GM23338 (cell line): ENCODE results near the gene TTL.

Experiments
- CREB1 ChIP-seq: fragments of 250-450 bp; sonication (Bioruptor Pico); IDR thresholded peaks from 2 replicates; pipeline ENCODE4 v1.5.0; 2020; ENCODE audit warnings: low read depth, mild to moderate bottlenecking, moderate library complexity
- CTCF ChIP-seq, 2 experiments: fragments of 200-600 bp in 1 of 2; sonication (generic) in 1 of 2; conservative IDR thresholded peaks; 2 replicates each; pipeline versions ENCODE4 v1.5.1 to v1.6.1; 2016 to 2017; ENCODE audit warnings: antibody characterized with exemption in 2 of 2, low read depth in 2 of 2, mild to moderate bottlenecking in 2 of 2, moderate library complexity in 1 of 2
- EZH2 ChIP-seq: fragments of 200-600 bp; sonication (generic); IDR thresholded peaks from one replicate; pipeline ENCODE4 v1.8.0; 2017; ENCODE audit warnings: antibody characterized with exemption, mild to moderate bottlenecking, low read depth; ENCODE audit not compliant: unreplicated experiment
- EZH2phosphoT487 ChIP-seq: fragments of 200-600 bp; sonication (generic); IDR thresholded peaks from one replicate; pipeline ENCODE4 v1.8.1; 2018; ENCODE audit warnings: antibody characterized with exemption; ENCODE audit not compliant: unreplicated experiment
- JUNB ChIP-seq: IDR thresholded peaks from one replicate; pipeline ENCODE4 v1.6.1; 2016; ENCODE audit warnings: antibody characterized with exemption; ENCODE audit not compliant: unreplicated experiment
- NANOG ChIP-seq: IDR thresholded peaks from 2 replicates; pipeline ENCODE4 v1.6.1; 2016; ENCODE audit warnings: antibody characterized with exemption, borderline replicate concordance
- POLR2AphosphoS5 ChIP-seq: IDR thresholded peaks from 2 replicates; pipeline ENCODE4 v1.6.1; 2016; ENCODE audit warnings: antibody characterized with exemption, low read depth
- STAT1 ChIP-seq: IDR thresholded peaks from one replicate; pipeline ENCODE4 v1.6.1; 2016; ENCODE audit warnings: antibody characterized with exemption; ENCODE audit not compliant: unreplicated experiment
- ZNF114 ChIP-seq: fragments of 250-450 bp; sonication (Bioruptor Pico); IDR thresholded peaks from 2 replicates; pipeline ENCODE4 v1.5.0; 2020; ENCODE audit warnings: mild to moderate bottlenecking, moderate library complexity
- ZNF331 ChIP-seq: fragments of 250-450 bp; sonication (Bioruptor Pico); IDR thresholded peaks from 2 replicates; pipeline ENCODE4 v1.5.0; 2020; ENCODE audit warnings: low read depth, mild to moderate bottlenecking, moderate library complexity
- TF ChIP-seq, protein P1 (sequence below): IDR thresholded peaks from 2 replicates; pipeline ENCODE4 v1.6.1; 2016; ENCODE audit warnings: antibody characterized with exemption

- no peak for TF ChIP-seq EZH2
- TF ChIP-seq CTCF (conservative IDR thresholded peaks at IDR 0.05; ENCODE audit: low read depth in 2 of 2): no peak
- TF ChIP-seq CREB1 (CRISPR knock-in tag): no peak
- TF ChIP-seq EZH2phosphoT487: no peak
- TF ChIP-seq POLR2AphosphoS5: no peak
- TF ChIP-seq NANOG: no peak
- TF ChIP-seq JUNB: no peak
- no peak for TF ChIP-seq ZNF114
- TF ChIP-seq, protein P1, sequence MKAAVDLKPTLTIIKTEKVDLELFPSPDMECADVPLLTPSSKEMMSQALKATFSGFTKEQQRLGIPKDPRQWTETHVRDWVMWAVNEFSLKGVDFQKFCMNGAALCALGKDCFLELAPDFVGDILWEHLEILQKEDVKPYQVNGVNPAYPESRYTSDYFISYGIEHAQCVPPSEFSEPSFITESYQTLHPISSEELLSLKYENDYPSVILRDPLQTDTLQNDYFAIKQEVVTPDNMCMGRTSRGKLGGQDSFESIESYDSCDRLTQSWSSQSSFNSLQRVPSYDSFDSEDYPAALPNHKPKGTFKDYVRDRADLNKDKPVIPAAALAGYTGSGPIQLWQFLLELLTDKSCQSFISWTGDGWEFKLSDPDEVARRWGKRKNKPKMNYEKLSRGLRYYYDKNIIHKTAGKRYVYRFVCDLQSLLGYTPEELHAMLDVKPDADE: no peak
- TF ChIP-seq STAT1: no peak
- no peak for TF ChIP-seq ZNF331 (CRISPR knock-in tag)
These were observed 9.3 kb upstream of the TTL start for GRCh38 chr2:112472547-112473263.
